Dendritic cell treated with granulocyte-macrophage colony-stimulating factor and Interleukin-4, amounts not matched to agents 40 ng/mL and 50 ng/mL, for 4 days (primary cell): ENCODE measurements around the gene F13A1.

Experiments
- H3K27ac Mint-ChIP-seq: one replicate; pipeline ENCODE4 v1.8.0; 2022; ENCODE audit warnings: mild to moderate bottlenecking, mixed read lengths
- H3K27me3 Mint-ChIP-seq: one replicate; pipeline ENCODE4 v1.8.0; 2022; ENCODE audit warnings: mild to moderate bottlenecking, mixed read lengths
- H3K36me3 Mint-ChIP-seq: one replicate; pipeline ENCODE4 v1.8.0; 2022; ENCODE audit warnings: low read depth, mixed read lengths
- H3K4me1 Mint-ChIP-seq: one replicate; pipeline ENCODE4 v1.8.0; 2022; ENCODE audit warnings: low read depth, mixed read lengths
- H3K4me3 Mint-ChIP-seq: one replicate; pipeline ENCODE4 v1.8.0; 2022; ENCODE audit warnings: mild to moderate bottlenecking, moderate library complexity, mixed read lengths
- H3K9me3 Mint-ChIP-seq: one replicate; pipeline ENCODE4 v1.8.0; 2022; ENCODE audit warnings: mixed read lengths
- intact Hi-C: fragments of 100-400 bp; cut with micrococcal nuclease; formaldehyde crosslinking; loops from one replicate; pipeline ENCODE4 v1.15.0; 2022

Gene F13A1

GRCh38 chr6:6333501-6333900 is 13.0 kb upstream of the F13A1 start:
- Mint-ChIP-seq H3K27ac (peak overlapping the region; percentile 95), H3K4me1 (peaks cover 55% of the 10 kb centered on the region), H3K4me3 (peak overlapping the region; percentile 10), H3K36me3 (peaks cover 5% of the 10 kb centered on the region), H3K27me3 (no peaks in the 10 kb centered on the region), H3K9me3 (no peaks in the 10 kb centered on the region)
- intact Hi-C loops = loop anchor here (2.0 to 5.0 kb wide), 3 partner anchors 19 to 159 kb away; no protein-coding TSS in a partner anchor

GRCh38 chr6:6332811-6333244 is 12.4 kb upstream of the F13A1 start:
- H3K27me3 Mint-ChIP-seq = no peaks in the 10 kb centered on the region
- intact Hi-C loops = loop anchor here (2.0 to 5.0 kb wide), 3 partner anchors 18 to 159 kb away; no protein-coding TSS in a partner anchor
- H3K4me1 Mint-ChIP-seq = peaks cover 62% of the 10 kb centered on the region
- peak overlapping the region; percentile 46 for H3K4me3 Mint-ChIP-seq
- no peaks in the 10 kb centered on the region for H3K9me3 Mint-ChIP-seq
- peak overlapping the region; percentile 95 for H3K27ac Mint-ChIP-seq
- H3K36me3 Mint-ChIP-seq = peaks cover 5% of the 10 kb centered on the region

- no peaks in the 10 kb centered on the region for H3K27me3 Mint-ChIP-seq
- intact Hi-C loops = loop anchor here (2.0 to 5.0 kb wide), 3 partner anchors 17 to 160 kb away; no protein-coding TSS in a partner anchor
- H3K4me3 Mint-ChIP-seq = peak overlapping the region; percentile 48
- H3K36me3 Mint-ChIP-seq = peaks cover 5% of the 10 kb centered on the region
- H3K9me3 Mint-ChIP-seq = no peaks in the 10 kb centered on the region
- peaks cover 70% of the 10 kb centered on the region for H3K4me1 Mint-ChIP-seq
- H3K27ac Mint-ChIP-seq = peak overlapping the region; percentile 95
Observed at GRCh38 chr6:6331946-6332601, 11.6 kb upstream of the F13A1 start.

GRCh38 chr6:6331393-6331792 is 10.9 kb upstream of the F13A1 start:
- Mint-ChIP-seq H3K4me3 (peak overlapping the region; percentile 48), H3K4me1 (peaks cover 73% of the 10 kb centered on the region), H3K27ac (peak overlapping the region; percentile 95), H3K36me3 (peaks cover 5% of the 10 kb centered on the region), H3K9me3 (no peaks in the 10 kb centered on the region), H3K27me3 (no peaks in the 10 kb centered on the region)
- intact Hi-C loops = loop anchor here (5.0 kb wide), 2 partner anchors 56 to 161 kb away; no protein-coding TSS in a partner anchor

GRCh38 chr6:6330407-6330806 is 9.9 kb upstream of the F13A1 start:
- no peaks in the 10 kb centered on the region for H3K9me3 Mint-ChIP-seq
- intact Hi-C loops = loop anchor here (5.0 kb wide), 2 partner anchors 57 to 162 kb away; no protein-coding TSS in a partner anchor
- no peak overlapping the region for H3K4me3 Mint-ChIP-seq
- H3K27me3 Mint-ChIP-seq = peaks cover 2% of the 10 kb centered on the region
- peaks cover 83% of the 10 kb centered on the region for H3K4me1 Mint-ChIP-seq
- H3K27ac Mint-ChIP-seq = peak overlapping the region; percentile 95
- H3K36me3 Mint-ChIP-seq = peaks cover 5% of the 10 kb centered on the region

- Mint-ChIP-seq H3K9me3 (peaks cover 6% of the 10 kb centered on the region), H3K4me1 (peaks cover 87% of the 10 kb centered on the region), H3K27ac (peak overlapping the region; percentile 90), H3K4me3 (peak overlapping the region; percentile 42), H3K27me3 (peaks cover 5% of the 10 kb centered on the region), H3K36me3 (peaks cover 5% of the 10 kb centered on the region)
- intact Hi-C loops = no loop called here
Observed at GRCh38 chr6:6328451-6328850, 8.0 kb upstream of the F13A1 start.

GRCh38 chr6:6323352-6323751 is 2.9 kb upstream of the F13A1 start:
- H3K36me3 Mint-ChIP-seq = peaks cover 26% of the 10 kb centered on the region
- H3K9me3 Mint-ChIP-seq = peaks cover 6% of the 10 kb centered on the region
- intact Hi-C loops = no loop called here
- H3K27me3 Mint-ChIP-seq = peaks cover 12% of the 10 kb centered on the region
- H3K4me1 Mint-ChIP-seq = peaks cover 73% of the 10 kb centered on the region
- no peak overlapping the region for H3K4me3 Mint-ChIP-seq
- H3K27ac Mint-ChIP-seq = peak overlapping the region; percentile 9

DNA sequence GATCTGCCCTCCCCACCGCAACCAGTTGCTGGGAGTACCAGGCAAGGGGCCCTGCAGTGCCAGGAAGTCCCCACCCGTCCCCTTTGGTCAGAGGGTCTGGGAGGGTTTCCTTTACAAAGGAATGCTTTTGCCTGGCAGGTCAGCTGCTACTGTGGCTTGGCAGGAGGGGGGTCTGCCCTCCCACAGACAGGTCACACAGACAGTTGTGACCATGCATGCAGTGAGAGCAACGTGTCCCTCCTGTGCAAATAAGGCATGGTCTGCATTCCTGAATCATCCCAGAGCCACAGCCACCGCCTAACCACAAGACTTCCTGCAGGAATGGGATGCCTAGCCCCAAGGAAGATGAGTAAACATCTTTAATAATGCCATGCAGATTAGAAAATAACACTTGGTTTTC is 439 bp upstream of the F13A1 start:
- intact Hi-C loops = no loop called here
- H3K4me1 Mint-ChIP-seq = peaks cover 64% of the 10 kb centered on the region
- H3K4me3 Mint-ChIP-seq = peak overlapping the region; percentile 95
- peaks cover 11% of the 10 kb centered on the region for H3K27me3 Mint-ChIP-seq
- peaks cover 50% of the 10 kb centered on the region for H3K36me3 Mint-ChIP-seq
- peaks cover 6% of the 10 kb centered on the region for H3K9me3 Mint-ChIP-seq
- H3K27ac Mint-ChIP-seq = peak overlapping the region; percentile 96

DNA sequence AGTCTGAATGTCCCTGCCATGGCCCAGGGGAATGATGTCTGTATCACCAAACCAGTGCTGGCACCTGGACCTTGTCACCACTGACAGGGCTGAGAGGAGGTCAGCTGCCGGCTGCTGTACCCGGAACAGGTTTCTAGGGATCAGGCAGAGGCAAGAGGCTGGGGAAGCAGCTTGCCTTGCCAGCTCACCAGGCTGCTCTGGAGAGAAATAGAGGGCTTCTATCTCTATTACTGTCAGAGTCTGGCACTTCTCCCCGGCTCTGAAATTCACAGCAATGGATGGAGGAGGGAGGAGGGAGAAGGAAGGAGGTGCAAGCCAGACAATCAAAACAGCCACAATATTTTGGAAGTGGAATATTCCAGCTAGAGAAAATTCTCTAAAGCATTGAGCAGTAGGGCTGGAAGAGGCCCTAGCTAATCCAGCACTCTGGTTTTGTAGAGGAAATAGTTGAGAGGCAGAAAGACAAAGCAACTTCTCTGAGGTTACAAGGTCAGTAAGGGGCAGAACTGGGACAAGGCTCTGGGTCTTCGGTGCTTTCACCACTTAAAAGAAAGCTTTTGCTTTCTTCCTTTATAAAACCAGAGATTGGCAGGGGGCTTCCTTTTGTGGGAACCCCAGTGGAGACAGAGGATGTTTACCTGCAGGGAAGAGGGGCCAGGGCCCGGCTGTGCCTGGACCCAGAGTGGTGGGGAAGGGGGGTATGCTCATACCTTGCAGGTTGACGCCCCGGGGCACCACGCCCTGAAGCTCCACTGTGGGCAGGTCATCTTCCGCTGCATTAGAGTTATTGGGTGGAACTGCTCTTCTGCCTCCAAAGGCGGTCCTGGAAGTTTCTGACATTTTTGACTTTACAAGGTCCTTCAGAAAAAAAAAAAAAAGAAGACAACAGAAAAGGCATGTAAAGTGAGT is 2.4 kb downstream of the F13A1 start:
- Mint-ChIP-seq H3K27ac (peak overlapping the region; percentile 96), H3K9me3 (no peaks in the 10 kb centered on the region), H3K36me3 (peaks cover 78% of the 10 kb centered on the region), H3K4me3 (peak overlapping the region; percentile 95), H3K4me1 (peaks cover 52% of the 10 kb centered on the region), H3K27me3 (peaks cover 7% of the 10 kb centered on the region)
- intact Hi-C loops = loop anchor here (5.0 kb wide), 1 partner anchor 229 kb away; no protein-coding TSS in a partner anchor

DNA sequence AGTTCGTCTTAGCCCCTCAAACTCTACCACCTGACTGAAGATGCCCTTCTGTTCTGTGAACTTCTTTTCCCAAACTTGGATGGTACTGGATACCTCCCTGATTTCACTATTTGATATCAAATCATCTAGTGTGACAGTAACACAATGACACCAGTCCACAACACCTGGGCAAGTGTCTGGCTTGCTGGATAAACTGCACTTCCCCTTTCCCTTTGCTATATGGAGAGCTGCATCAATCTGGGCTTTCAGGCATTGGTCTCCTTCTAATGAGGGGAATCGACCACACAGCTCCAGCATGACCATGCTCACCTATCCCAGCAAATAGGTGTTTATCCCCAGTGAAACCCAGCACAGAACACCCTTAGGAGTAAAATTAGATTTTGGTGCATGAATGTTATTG is 3.1 kb downstream of the F13A1 start:
- Mint-ChIP-seq H3K27ac (peak overlapping the region; percentile 96), H3K27me3 (peaks cover 4% of the 10 kb centered on the region), H3K9me3 (no peaks in the 10 kb centered on the region), H3K36me3 (peaks cover 85% of the 10 kb centered on the region), H3K4me1 (peaks cover 45% of the 10 kb centered on the region), H3K4me3 (peak overlapping the region; percentile 95)
- intact Hi-C loops = loop anchor here (5.0 kb wide), 1 partner anchor 230 kb away; no protein-coding TSS in a partner anchor

DNA sequence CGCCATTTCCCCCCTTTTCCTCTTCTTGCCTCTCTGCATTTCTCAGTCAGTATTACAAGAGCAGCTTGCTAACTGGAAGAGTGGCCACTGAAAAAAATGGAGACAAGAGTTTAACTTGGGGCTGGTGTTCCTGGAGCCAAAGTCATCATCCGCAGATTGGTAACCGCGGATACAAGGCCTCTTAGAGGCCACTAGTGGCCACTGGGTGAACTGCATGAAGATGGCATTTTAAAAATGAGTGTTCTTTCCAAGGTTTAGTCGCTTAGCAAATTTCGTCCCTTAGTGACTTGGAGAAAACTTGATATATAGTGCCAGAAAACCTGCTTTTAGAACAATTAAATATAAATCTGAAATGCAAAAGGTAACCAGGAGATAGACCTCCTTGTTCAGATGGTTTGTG is 4.8 kb downstream of the F13A1 start:
- H3K27ac Mint-ChIP-seq = peak overlapping the region; percentile 91
- no peaks in the 10 kb centered on the region for H3K9me3 Mint-ChIP-seq
- peak overlapping the region; percentile 86 for H3K4me3 Mint-ChIP-seq
- peaks cover 28% of the 10 kb centered on the region for H3K4me1 Mint-ChIP-seq
- H3K36me3 Mint-ChIP-seq = peaks cover 95% of the 10 kb centered on the region
- intact Hi-C loops = loop anchor here (1.0 to 5.0 kb wide), 3 partner anchors 17 to 232 kb away; no protein-coding TSS in a partner anchor
- no peaks in the 10 kb centered on the region for H3K27me3 Mint-ChIP-seq

GRCh38 chr6:6314596-6314995 is 5.9 kb downstream of the F13A1 start:
- H3K4me3 Mint-ChIP-seq = peak overlapping the region; percentile 86
- no peaks in the 10 kb centered on the region for H3K9me3 Mint-ChIP-seq
- peak overlapping the region; percentile 91 for H3K27ac Mint-ChIP-seq
- H3K27me3 Mint-ChIP-seq = no peaks in the 10 kb centered on the region
- H3K36me3 Mint-ChIP-seq = peaks cover 95% of the 10 kb centered on the region
- H3K4me1 Mint-ChIP-seq = peaks cover 30% of the 10 kb centered on the region
- intact Hi-C loops = loop anchor here (2.0 kb wide), 1 partner anchor 18 kb away; no protein-coding TSS in a partner anchor

GRCh38 chr6:6312901-6313441 is 7.5 kb downstream of the F13A1 start:
- peaks cover 95% of the 10 kb centered on the region for H3K36me3 Mint-ChIP-seq
- H3K9me3 Mint-ChIP-seq = no peaks in the 10 kb centered on the region
- no peaks in the 10 kb centered on the region for H3K27me3 Mint-ChIP-seq
- intact Hi-C loops = no loop called here
- H3K4me3 Mint-ChIP-seq = peak overlapping the region; percentile 86
- peak overlapping the region; percentile 91 for H3K27ac Mint-ChIP-seq
- H3K4me1 Mint-ChIP-seq = peaks cover 40% of the 10 kb centered on the region
